GM12892 (cell line): ENCODE measurements around the gene ZNF683.
"Not testable (repeated sequence)": the region's sequence is repeated elsewhere in the genome, so short reads cannot be mapped to it uniquely, and the experiment has no call there.

Experiments used
- DNase-seq: peaks from one replicate; pipeline ENCODE4 v3.0.0; 2011; ENCODE audit not compliant: insufficient read length
- FAIRE-seq: peaks from 2 replicates; lab custom pipeline; 2011; peaks lifted over from hg19 to GRCh38; lab: Jason Lieb, UNC
- POLR2A ChIP-seq: IDR thresholded peaks from 2 replicates; pipeline ENCODE4 v1.6.1; 2011; ENCODE audit warnings: low read depth, low read length, control low read depth
- POLR2AphosphoS5 ChIP-seq: IDR thresholded peaks from 2 replicates; pipeline ENCODE4 v1.6.1; 2011; ENCODE audit warnings: low read depth, low read length, control low read depth
- TAF1 ChIP-seq: IDR thresholded peaks from 2 replicates; pipeline ENCODE4 v1.6.1; 2011; ENCODE audit warnings: low read depth, mild to moderate bottlenecking, control low read depth, low read length, borderline replicate concordance

ZNF683 gene

GRCh38 chr1:26404641-26405040 lies 32.1 kb upstream of the ZNF683 start:
- no peak for TF ChIP-seq POLR2AphosphoS5
- TF ChIP-seq POLR2A: no peak
- no peak for TF ChIP-seq TAF1
- FAIRE-seq (no peak), DNase-seq (no peak)

GRCh38 chr1:26403656-26404055 lies 31.1 kb upstream of the ZNF683 start:
- TF ChIP-seq POLR2A (no peak), TAF1 (no peak), POLR2AphosphoS5 (no peak)
- FAIRE-seq (no peak), DNase-seq (no peak)

GRCh38 chr1:26401891-26402290 lies 29.3 kb upstream of the ZNF683 start:
- FAIRE-seq (no peak), DNase-seq (no peak)
- TF ChIP-seq POLR2A (no peak), POLR2AphosphoS5 (no peak), TAF1 (no peak)

- TF ChIP-seq POLR2AphosphoS5 (no peak), POLR2A (no peak), TAF1 (no peak)
- FAIRE-seq (no peak), DNase-seq (no peak)
Measured at GRCh38 chr1:26399034-26399433, 26.5 kb upstream of the ZNF683 start.

- DNase-seq (no peak), FAIRE-seq (no peak)
- no peak for TF ChIP-seq POLR2AphosphoS5
- no peak for TF ChIP-seq POLR2A
- no peak for TF ChIP-seq TAF1
Measured at GRCh38 chr1:26395754-26396153, 23.2 kb upstream of the ZNF683 start.

GRCh38 chr1:26391450-26391849 lies 18.9 kb upstream of the ZNF683 start:
- no peak for DNase-seq
- FAIRE-seq: no peak

GRCh38 chr1:26389604-26390247 lies 17.2 kb upstream of the ZNF683 start:
- DNase-seq (no peak), FAIRE-seq (no peak)
- no peak for TF ChIP-seq TAF1
- TF ChIP-seq POLR2A: no peak
- no peak for TF ChIP-seq POLR2AphosphoS5

More at GRCh38 chr1:26391450-26391849, 18.9 kb upstream of the ZNF683 start:
- TF ChIP-seq POLR2AphosphoS5 (no peak), POLR2A (no peak), TAF1 (no peak)

GRCh38 chr1:26388791-26389445 lies 16.4 kb upstream of the ZNF683 start:
- DNase-seq (no peak), FAIRE-seq (no peak)

GRCh38 chr1:26387447-26387846 lies 14.9 kb upstream of the ZNF683 start:
- no peak for TF ChIP-seq TAF1
- no peak for TF ChIP-seq POLR2AphosphoS5
- no peak for TF ChIP-seq POLR2A
- FAIRE-seq (no peak), DNase-seq (no peak)

More at GRCh38 chr1:26388791-26389445, 16.4 kb upstream of the ZNF683 start:
- no peak for TF ChIP-seq TAF1
- TF ChIP-seq POLR2AphosphoS5: no peak
- no peak for TF ChIP-seq POLR2A

GRCh38 chr1:26385063-26385462 lies 12.5 kb upstream of the ZNF683 start:
- FAIRE-seq, DNase-seq: not testable (repeated sequence)

- FAIRE-seq (no peak), DNase-seq (no peak)
- TF ChIP-seq POLR2A (no peak), POLR2AphosphoS5 (no peak), TAF1 (no peak)
Measured at GRCh38 chr1:26384076-26384475, 11.5 kb upstream of the ZNF683 start.

GRCh38 chr1:26378879-26379251 lies 6.3 kb upstream of the ZNF683 start:
- FAIRE-seq: no peak
- no peak for TF ChIP-seq POLR2AphosphoS5
- TF ChIP-seq TAF1: no peak
- no peak for TF ChIP-seq POLR2A
- DNase-seq: no peak
